Measurements from ENCODE around the gene CETP. TPM values are rescaled to one million over a fixed set of nuclear protein-coding genes. Genes with fewer than 3 reads are reported as not detected.

CETP gene
- total RNA-seq, 1 donor from 2014 or later = not detected

DNA sequence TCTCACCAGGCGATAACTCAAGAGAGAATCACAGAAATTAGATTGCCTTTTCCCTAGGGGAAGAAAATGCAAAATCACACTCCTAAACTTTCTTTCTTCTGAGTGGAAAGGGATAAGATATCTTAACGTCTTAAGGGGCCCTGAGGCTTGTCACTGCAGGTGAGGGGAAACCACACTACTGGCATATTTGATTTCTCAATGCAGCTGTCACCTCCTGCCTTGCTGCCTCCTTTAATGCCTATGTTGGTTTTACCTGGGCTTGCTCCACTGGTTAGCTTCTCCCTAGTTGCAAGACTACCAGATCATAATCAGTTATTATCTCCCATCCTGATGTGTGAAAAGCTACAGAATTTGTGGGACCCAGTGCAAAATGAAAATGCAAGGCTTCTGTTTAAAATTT lies 34.3 kb upstream of the CETP start:
- H3K4me3 Mint-ChIP-seq (ENCODE audit: low read depth) = no peak overlapping the region
- no peak for DNase-seq (ENCODE audit: low spot score, unreplicated experiment)
- no peaks in the 10 kb centered on the region for H3K36me3 Mint-ChIP-seq (ENCODE audit: insufficient read depth)
- H3K27ac Mint-ChIP-seq = no peak overlapping the region
- TF ChIP-seq, protein P1, sequence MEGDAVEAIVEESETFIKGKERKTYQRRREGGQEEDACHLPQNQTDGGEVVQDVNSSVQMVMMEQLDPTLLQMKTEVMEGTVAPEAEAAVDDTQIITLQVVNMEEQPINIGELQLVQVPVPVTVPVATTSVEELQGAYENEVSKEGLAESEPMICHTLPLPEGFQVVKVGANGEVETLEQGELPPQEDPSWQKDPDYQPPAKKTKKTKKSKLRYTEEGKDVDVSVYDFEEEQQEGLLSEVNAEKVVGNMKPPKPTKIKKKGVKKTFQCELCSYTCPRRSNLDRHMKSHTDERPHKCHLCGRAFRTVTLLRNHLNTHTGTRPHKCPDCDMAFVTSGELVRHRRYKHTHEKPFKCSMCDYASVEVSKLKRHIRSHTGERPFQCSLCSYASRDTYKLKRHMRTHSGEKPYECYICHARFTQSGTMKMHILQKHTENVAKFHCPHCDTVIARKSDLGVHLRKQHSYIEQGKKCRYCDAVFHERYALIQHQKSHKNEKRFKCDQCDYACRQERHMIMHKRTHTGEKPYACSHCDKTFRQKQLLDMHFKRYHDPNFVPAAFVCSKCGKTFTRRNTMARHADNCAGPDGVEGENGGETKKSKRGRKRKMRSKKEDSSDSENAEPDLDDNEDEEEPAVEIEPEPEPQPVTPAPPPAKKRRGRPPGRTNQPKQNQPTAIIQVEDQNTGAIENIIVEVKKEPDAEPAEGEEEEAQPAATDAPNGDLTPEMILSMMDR (IDR thresholded peaks at IDR 0.05; ENCODE audit: unreplicated experiment) = no peak
- no peaks in the 10 kb centered on the region for H3K27me3 Mint-ChIP-seq
- H3K9me3 Mint-ChIP-seq (ENCODE audit: low read depth) = no peaks in the 10 kb centered on the region
- peaks cover 9% of the 10 kb centered on the region for H3K4me1 Mint-ChIP-seq (ENCODE audit: low read depth)

DNA sequence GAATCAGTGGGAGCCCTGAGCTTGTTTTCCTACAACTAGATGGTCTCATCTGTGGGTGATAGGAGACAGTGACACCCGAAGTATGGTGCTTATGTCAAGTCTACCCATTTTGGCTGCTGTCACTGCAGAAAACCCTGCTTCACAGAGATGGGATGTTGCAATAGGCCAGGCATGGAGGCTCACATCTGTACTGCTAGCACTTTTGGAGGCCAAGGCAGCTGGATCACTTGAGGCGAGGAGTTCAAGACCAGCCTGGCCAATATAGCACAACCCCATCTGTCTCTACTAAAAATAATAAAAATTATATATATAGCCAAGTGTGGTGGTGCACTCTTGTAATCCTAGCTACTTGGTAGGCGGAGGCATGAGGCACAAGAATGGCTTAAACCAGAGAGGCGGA lies 32.1 kb upstream of the CETP start:
- peaks cover 18% of the 10 kb centered on the region for H3K4me1 Mint-ChIP-seq (ENCODE audit: low read depth)
- no peak overlapping the region for H3K4me3 Mint-ChIP-seq (ENCODE audit: low read depth)
- H3K9me3 Mint-ChIP-seq (ENCODE audit: low read depth) = no peaks in the 10 kb centered on the region
- no peak for DNase-seq (ENCODE audit: low spot score, unreplicated experiment)
- TF ChIP-seq, protein P1 (IDR thresholded peaks at IDR 0.05; ENCODE audit: unreplicated experiment) = no peak
- H3K36me3 Mint-ChIP-seq (ENCODE audit: insufficient read depth) = no peaks in the 10 kb centered on the region
- no peaks in the 10 kb centered on the region for H3K27me3 Mint-ChIP-seq
- no peak overlapping the region for H3K27ac Mint-ChIP-seq

DNA sequence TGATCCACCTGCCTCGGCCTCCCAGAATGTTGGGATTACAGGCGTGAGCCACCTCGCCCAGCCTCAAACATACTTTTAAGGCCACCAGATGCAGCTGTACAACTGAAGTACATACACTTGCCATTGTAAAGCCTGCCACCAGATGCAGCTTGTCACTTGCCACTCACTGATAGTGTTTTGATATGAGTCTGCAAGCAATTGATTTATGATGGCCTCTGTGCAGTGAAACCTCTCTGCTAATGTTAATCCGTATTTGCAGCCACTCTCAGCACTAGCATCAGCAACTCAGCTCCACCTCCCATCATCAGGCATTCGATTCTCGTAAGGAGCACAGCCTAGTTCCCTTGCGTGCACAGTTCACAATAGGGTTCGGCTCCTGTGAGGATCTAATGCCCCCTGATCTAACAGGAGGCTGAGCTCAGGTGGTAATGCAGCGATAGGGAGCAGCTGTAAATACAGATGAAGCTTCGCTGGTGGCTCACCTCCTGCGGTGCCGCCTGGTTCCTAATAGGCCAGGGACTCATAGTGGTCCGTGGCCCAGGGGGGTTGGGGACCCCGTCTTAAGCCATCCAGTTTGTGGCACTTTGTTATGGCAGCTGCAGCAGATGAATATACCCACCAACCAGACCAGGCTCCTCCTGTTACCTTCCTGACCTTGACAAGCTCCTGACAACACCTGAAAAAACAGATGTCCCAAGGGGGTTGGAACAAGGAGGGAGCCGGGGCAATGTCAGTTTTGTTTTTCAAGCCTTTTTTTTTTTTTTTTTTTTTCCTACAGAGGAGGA lies 31.1 kb upstream of the CETP start:
- Mint-ChIP-seq H3K27me3 (no peaks in the 10 kb centered on the region), H3K36me3 (ENCODE audit: insufficient read depth) (peaks cover 5% of the 10 kb centered on the region), H3K27ac (peak overlapping the region; percentile 94), H3K4me1 (ENCODE audit: low read depth) (peaks cover 18% of the 10 kb centered on the region), H3K9me3 (ENCODE audit: low read depth) (no peaks in the 10 kb centered on the region), H3K4me3 (ENCODE audit: low read depth) (peak overlapping the region; percentile 95)
- DNase-seq (ENCODE audit: low spot score, unreplicated experiment) = no peak
- TF ChIP-seq, protein P1 (IDR thresholded peaks at IDR 0.05; ENCODE audit: unreplicated experiment) = no peak

DNA sequence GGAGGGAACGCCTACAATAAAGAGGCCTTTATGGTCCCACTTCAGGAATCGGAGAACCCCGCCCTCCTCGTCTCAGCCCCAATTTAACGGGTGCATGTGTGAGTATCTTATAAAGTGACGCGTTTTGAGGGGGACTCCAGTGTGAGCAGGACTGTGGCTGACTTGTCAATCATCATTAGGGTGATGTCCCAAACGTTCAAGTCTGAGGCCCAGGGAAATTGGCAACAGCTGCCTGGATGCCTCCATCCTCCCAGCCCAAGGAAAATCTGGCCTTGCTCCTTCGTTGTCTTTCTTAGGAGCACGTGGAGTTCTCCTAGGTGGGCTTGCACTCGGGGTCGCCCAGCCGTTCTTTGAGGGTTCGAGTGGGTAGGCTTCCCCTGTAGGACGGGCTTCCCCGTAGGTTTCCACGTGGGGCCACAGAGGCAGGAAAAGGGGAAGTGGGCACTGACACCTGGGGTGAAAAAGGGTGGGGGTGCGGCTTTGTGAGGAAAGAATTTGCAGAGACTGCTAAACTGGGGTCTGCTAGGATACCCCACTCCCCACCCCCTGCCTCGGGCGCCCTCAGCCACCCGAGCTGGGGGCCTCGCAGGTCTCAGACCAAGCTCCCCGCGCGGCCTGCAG lies 30.4 kb upstream of the CETP start:
- no peaks in the 10 kb centered on the region for H3K27me3 Mint-ChIP-seq
- H3K4me1 Mint-ChIP-seq (ENCODE audit: low read depth) = peaks cover 18% of the 10 kb centered on the region
- H3K27ac Mint-ChIP-seq = peak overlapping the region; percentile 94
- no peaks in the 10 kb centered on the region for H3K9me3 Mint-ChIP-seq (ENCODE audit: low read depth)
- H3K36me3 Mint-ChIP-seq (ENCODE audit: insufficient read depth) = peaks cover 8% of the 10 kb centered on the region
- H3K4me3 Mint-ChIP-seq (ENCODE audit: low read depth) = peak overlapping the region; percentile 95
- DNase-seq (ENCODE audit: low spot score, unreplicated experiment) = no peak
- TF ChIP-seq, protein P1 (IDR thresholded peaks at IDR 0.05; ENCODE audit: unreplicated experiment) = no peak

DNA sequence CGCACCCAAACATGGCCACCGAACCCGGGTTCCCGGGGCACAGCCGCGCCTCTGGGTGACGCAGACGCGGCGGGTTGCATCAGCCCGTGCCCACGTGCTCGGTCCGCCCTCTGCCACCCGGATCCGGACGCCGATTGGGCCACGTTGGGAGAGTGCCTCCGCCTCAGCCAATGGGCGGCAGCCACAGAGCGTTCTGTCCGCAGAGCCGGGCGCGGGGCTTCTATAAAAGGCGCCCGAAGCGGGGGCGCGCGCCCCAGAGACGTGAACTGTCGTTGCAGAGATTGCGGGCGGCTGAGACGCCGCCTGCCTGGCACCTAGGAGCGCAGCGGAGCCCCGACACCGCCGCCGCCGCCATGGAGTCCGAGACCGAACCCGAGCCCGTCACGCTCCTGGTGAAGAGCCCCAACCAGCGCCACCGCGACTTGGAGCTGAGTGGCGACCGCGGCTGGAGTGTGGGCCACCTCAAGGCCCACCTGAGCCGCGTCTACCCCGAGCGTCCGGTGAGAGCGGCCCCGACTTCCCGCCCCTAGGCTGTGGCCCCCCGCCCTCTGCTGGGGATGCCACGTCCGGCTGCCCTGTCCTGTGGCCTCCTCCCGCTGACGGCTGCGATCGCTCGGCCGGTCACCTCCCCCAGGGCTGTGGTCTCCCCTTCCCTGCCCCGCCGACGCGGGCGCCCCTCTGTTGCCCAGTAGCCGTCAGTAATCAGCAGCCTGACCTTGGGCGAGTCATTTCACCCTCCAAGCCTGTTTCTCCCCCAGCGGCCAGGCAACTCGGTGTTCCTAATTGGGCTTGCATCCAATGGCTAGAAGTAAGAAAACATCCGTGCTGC lies 29.6 kb upstream of the CETP start, which contains the start of gene HERPUD1:
HERPUD1 (plus strand) TSS at position 251 of the 829 bp plus-strand sequence; CDS start at position 354, 103 bp downstream.
- peak; percentile 95 for DNase-seq (ENCODE audit: low spot score, unreplicated experiment)
- no peaks in the 10 kb centered on the region for H3K27me3 Mint-ChIP-seq
- peak within 1 kb of the TSS; percentile 95 for H3K4me3 Mint-ChIP-seq (ENCODE audit: low read depth)
- H3K9me3 Mint-ChIP-seq (ENCODE audit: low read depth) = no peaks in the 10 kb centered on the region
- TF ChIP-seq, protein P1 (IDR thresholded peaks at IDR 0.05; ENCODE audit: unreplicated experiment) = peak; percentile 36
- peaks cover 18% of the 10 kb centered on the region for H3K4me1 Mint-ChIP-seq (ENCODE audit: low read depth)
- H3K27ac Mint-ChIP-seq = peak within 1 kb of the TSS; percentile 99
- H3K36me3 Mint-ChIP-seq (ENCODE audit: insufficient read depth) = peaks cover 11% of the 10 kb centered on the region

Measured in progenitor cell of endocrine pancreas (in vitro differentiated cells).